ENCODE results near the gene PRSS23. TPM values are rescaled to one million over a fixed set of nuclear protein-coding genes. Genes with fewer than 3 reads are reported as not detected.

Gene PRSS23, protein sequence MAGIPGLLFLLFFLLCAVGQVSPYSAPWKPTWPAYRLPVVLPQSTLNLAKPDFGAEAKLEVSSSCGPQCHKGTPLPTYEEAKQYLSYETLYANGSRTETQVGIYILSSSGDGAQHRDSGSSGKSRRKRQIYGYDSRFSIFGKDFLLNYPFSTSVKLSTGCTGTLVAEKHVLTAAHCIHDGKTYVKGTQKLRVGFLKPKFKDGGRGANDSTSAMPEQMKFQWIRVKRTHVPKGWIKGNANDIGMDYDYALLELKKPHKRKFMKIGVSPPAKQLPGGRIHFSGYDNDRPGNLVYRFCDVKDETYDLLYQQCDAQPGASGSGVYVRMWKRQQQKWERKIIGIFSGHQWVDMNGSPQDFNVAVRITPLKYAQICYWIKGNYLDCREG
- 410 to 471 TPM (median 427 TPM) in 5 replicates for total RNA-seq (2022; extraction: Qiagen RNA extraction)

DNA sequence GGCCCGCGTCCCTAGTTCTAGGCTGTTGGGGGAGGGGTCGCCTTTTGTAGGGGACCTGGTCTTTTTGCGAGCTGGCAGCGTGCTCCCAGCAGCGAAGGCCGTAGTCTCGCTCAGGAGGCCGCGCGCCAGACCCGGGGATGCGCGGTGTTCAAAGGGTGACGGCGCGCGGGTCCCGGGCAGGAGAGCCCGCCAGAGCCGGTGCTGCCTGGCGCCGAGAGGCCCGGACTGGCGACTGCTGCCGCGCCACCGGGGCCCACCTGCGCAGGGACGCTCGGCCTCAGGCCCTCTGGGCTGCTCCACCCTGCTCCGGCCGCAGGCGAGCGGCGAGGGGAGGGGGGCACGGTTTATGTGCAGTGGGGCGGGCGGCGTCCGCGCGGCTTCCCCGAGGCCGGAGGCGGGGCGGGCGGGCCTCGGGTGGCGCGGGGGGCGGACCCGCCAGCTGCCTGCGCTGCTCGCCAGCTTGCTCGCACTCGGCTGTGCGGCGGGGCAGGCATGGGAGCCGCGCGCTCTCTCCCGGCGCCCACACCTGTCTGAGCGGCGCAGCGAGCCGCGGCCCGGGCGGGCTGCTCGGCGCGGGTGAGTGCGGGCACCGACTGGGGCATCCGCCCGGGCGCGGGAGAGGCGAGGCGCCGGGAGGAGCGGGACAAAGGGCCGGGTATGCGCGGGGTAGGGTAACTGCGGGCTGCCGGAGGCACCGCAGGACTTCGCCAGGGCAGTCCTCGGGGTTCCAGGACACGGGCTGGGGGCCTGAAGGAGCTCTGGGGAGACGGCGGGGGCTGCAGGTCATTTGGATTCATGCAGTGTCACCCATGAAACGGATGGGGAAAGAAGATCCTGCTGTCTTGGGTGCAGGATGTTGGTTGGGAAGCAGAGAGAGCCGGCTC lies at the start of gene PRSS23:
Gene PRSS23, plus strand, starts transcription at position 467 of the 884 bp plus-strand sequence. CDS start 7,102 bp downstream, outside the sequence.

Other genes starting within 250 kb of the PRSS23 start
- 14.6 to 19.7 TPM (median 18.3 TPM) in 5 replicates for gene ME3, start 127.9 kb upstream of the PRSS23 start, total RNA-seq (2022; extraction: Qiagen RNA extraction)
- gene FZD4, start 154.9 kb downstream of the PRSS23 start, total RNA-seq (2022; extraction: Qiagen RNA extraction) = 0.99 to 1.3 TPM (median 1.2 TPM) in 5 replicates
- gene TMEM135, start 237.4 kb downstream of the PRSS23 start, total RNA-seq (2022; extraction: Qiagen RNA extraction) = 8.7 to 15.4 TPM (median 12.3 TPM) in 5 replicates